RWPE2 (cell line): ENCODE results near the gene PTPRT.
A peak's percentile ranks its signal among the peaks of the same experiment; 100 is the strongest.

ENCODE experiments used
- ATAC-seq: fragments of 200-7000 bp; cut with Tn5 transposase; 3 replicates; pipeline ENCODE4 v1.9.1; 2021; ENCODE audit warnings: low read depth
- DNase-seq: peaks from one replicate; pipeline ENCODE4 v3.0.0-alpha.2; 2020; ENCODE audit warnings: low spot score
- H3K27ac ChIP-seq: fragments of 450-650 bp; 2 replicates; pipeline ENCODE4 v1.5.1; 2017; ENCODE audit warnings: mild to moderate bottlenecking; ENCODE audit not compliant: poor library complexity, severe bottlenecking
- H3K27me3 ChIP-seq: fragments of 250-450 bp; sonication (Bioruptor Pico); 2 replicates; pipeline ENCODE4 v1.5.1; 2021; ENCODE audit warnings: mild to moderate bottlenecking, moderate library complexity; ENCODE audit not compliant: insufficient read depth, poor library complexity, severe bottlenecking
- H3K36me3 ChIP-seq: fragments of 250-450 bp; sonication (Bioruptor Pico); 2 replicates; pipeline ENCODE4 v1.5.1; 2020; ENCODE audit warnings: low read depth, mild to moderate bottlenecking, moderate library complexity
- H3K4me1 ChIP-seq: fragments of 250-450 bp; sonication (Bioruptor Pico); 2 replicates; pipeline ENCODE4 v1.5.1; 2021; ENCODE audit warnings: mild to moderate bottlenecking, moderate library complexity; ENCODE audit not compliant: insufficient read depth, poor library complexity, severe bottlenecking
- H3K4me3 ChIP-seq: fragments of 250-450 bp; sonication (Bioruptor Pico); 2 replicates; pipeline ENCODE4 v1.5.1; 2021; ENCODE audit warnings: mild to moderate bottlenecking, moderate library complexity; ENCODE audit not compliant: severe bottlenecking
- H3K9me3 ChIP-seq: fragments of 250-450 bp; sonication (Bioruptor Pico); 2 replicates; pipeline ENCODE4 v1.5.1; 2021; ENCODE audit warnings: mild to moderate bottlenecking, moderate library complexity; ENCODE audit not compliant: severe bottlenecking
- TF ChIP-seq, protein P1 (sequence below): fragments of 450-650 bp; IDR thresholded peaks from one replicate; pipeline ENCODE4 v1.5.1; 2017; ENCODE audit warnings: mild to moderate bottlenecking, moderate library complexity; ENCODE audit not compliant: poor library complexity, severe bottlenecking

The PTPRT gene

GRCh38 chr20:43189554-43190331 lies at the start of gene PTPRT:
Gene PTPRT, minus strand, starts transcription at chr20:43189906. Its CDS starts 173 bp downstream, at chr20:43189733.
- ATAC-seq, result no peak
- Histone ChIP-seq H3K27me3 (peaks cover 75% of the 10 kb centered on the region), H3K27ac (no peak within 1 kb of the TSS), H3K4me3 (no peak within 1 kb of the TSS), H3K4me1 (no peaks in the 10 kb centered on the region), H3K36me3 (no peaks in the 10 kb centered on the region), H3K9me3 (no peaks in the 10 kb centered on the region)
- TF ChIP-seq, protein P1, sequence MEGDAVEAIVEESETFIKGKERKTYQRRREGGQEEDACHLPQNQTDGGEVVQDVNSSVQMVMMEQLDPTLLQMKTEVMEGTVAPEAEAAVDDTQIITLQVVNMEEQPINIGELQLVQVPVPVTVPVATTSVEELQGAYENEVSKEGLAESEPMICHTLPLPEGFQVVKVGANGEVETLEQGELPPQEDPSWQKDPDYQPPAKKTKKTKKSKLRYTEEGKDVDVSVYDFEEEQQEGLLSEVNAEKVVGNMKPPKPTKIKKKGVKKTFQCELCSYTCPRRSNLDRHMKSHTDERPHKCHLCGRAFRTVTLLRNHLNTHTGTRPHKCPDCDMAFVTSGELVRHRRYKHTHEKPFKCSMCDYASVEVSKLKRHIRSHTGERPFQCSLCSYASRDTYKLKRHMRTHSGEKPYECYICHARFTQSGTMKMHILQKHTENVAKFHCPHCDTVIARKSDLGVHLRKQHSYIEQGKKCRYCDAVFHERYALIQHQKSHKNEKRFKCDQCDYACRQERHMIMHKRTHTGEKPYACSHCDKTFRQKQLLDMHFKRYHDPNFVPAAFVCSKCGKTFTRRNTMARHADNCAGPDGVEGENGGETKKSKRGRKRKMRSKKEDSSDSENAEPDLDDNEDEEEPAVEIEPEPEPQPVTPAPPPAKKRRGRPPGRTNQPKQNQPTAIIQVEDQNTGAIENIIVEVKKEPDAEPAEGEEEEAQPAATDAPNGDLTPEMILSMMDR, result no peak
- no peak for DNase-seq

GRCh38 chr20:43238833-43239232 lies 49.1 kb upstream of the PTPRT start:
- TF ChIP-seq, protein P1, result no peak
- H3K9me3 ChIP-seq, result no peaks in the 10 kb centered on the region
- H3K36me3 ChIP-seq, result no peaks in the 10 kb centered on the region
- H3K27ac ChIP-seq, result no peak overlapping the region
- peaks cover 28% of the 10 kb centered on the region for H3K27me3 ChIP-seq
- H3K4me3 ChIP-seq, result no peak overlapping the region
- DNase-seq, result no peak
- no peaks in the 10 kb centered on the region for H3K4me1 ChIP-seq
- ATAC-seq, result 0 out of 3 replicates have a peak, but pooled peaks have one; percentile 30

DNA sequence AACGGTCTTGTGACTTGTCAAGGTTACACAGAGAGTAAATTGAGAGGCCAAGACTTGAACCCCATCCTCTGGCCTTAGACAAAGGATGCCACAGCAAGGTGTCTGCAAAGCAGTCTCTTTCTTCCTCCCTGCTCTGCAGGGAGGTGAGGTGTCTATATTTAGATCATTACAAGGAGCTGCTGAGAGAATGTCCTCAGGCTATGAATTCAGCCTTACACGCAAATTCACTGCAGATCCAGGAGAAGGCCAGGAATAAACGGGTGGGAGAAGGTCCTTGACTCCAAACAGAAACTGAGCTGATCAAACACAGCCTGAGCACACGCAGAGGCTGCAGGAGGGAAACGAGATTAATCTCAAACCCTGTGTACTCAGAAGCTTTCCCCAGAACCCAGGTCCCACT lies 48.6 kb upstream of the PTPRT start:
- ATAC-seq (no peak), DNase-seq (no peak)
- Histone ChIP-seq H3K4me3 (no peak overlapping the region), H3K4me1 (no peaks in the 10 kb centered on the region), H3K27ac (no peak overlapping the region), H3K36me3 (no peaks in the 10 kb centered on the region), H3K9me3 (no peaks in the 10 kb centered on the region), H3K27me3 (peaks cover 34% of the 10 kb centered on the region)
- TF ChIP-seq, protein P1, result no peak

DNA sequence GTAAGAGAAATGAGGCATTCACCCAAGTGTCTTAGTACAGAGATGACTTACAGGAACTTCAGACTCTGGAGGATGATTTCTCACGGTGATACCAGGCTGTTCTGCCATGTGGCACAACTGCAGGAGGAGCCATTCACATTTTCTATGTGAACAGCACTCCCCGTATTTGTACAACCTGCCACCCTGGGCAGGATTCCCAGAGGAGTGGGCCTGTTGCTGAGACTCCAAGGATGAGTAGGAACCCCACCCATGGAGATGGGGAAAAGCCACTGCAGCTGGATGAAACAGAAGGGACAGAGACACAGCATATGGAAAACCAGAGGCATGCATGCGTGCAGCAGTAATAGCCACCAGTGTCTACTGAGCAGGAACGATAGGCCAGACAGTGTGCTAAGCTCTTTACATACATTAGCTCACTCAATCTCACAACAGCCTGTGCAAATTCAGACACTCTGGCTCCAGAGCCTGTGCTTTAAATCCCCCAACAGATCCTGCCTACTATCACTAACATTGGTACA lies 48.0 kb upstream of the PTPRT start:
- DNase-seq, result no peak
- Histone ChIP-seq H3K27ac (no peak overlapping the region), H3K27me3 (peaks cover 33% of the 10 kb centered on the region), H3K36me3 (no peaks in the 10 kb centered on the region), H3K4me1 (no peaks in the 10 kb centered on the region), H3K4me3 (no peak overlapping the region), H3K9me3 (no peaks in the 10 kb centered on the region)
- TF ChIP-seq, protein P1, result no peak
- ATAC-seq, result no peak

GRCh38 chr20:43235998-43236397 lies 46.3 kb upstream of the PTPRT start:
- peaks cover 22% of the 10 kb centered on the region for H3K27me3 ChIP-seq
- no peaks in the 10 kb centered on the region for H3K9me3 ChIP-seq
- DNase-seq (no peak), ATAC-seq (no peak)
- no peaks in the 10 kb centered on the region for H3K4me1 ChIP-seq
- TF ChIP-seq, protein P1, result no peak
- H3K36me3 ChIP-seq, result no peaks in the 10 kb centered on the region
- no peak overlapping the region for H3K27ac ChIP-seq
- no peak overlapping the region for H3K4me3 ChIP-seq
